ENCODE data around the gene ANAPC2.
A peak's percentile ranks its signal among the peaks of the same experiment; 100 is the strongest.

The ANAPC2 gene

DNA sequence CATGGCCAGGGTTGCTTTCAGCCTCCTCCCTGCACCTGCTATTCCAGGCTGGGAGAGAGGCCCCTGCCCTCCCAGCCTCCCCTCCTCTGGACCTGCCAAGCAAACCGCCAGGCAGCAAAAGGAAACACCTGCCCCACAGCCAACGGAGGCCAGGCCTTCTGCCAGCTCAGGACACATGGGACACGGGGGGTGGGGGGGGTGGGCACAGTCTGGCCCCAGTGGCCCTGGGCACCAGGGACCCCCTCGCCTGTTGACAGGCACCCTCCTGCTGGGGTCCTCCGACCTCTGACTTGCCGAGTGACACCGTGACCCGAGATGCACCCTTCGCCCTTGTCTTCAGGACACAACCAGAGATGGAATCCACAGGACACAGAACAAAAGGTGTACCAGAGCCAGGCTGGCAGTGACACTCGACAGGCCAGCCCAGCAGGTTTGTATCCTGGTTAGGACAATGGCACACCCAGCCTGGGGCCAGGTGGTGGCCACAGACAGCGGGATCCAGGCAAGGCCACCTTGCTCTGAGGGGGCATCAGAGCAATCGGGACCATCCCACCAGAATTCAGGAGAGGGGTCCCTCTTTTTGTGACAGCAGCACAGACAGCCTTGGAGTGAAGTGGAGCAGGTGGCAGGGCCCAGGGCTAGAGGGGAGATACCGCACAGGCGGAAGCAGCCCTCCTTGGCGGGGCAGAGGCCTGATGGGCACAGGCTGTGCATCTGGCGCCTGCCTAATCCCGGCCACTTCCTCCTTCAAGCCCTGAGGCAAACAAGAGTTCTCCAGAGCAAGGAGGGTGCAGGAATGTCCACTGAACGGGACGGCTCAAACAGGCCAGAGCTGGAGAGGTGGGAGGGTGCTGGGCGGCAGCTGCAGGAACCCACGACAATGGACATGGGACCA is 15.2 kb downstream of the ANAPC2 start:
- no peak for DNase-seq

DNA sequence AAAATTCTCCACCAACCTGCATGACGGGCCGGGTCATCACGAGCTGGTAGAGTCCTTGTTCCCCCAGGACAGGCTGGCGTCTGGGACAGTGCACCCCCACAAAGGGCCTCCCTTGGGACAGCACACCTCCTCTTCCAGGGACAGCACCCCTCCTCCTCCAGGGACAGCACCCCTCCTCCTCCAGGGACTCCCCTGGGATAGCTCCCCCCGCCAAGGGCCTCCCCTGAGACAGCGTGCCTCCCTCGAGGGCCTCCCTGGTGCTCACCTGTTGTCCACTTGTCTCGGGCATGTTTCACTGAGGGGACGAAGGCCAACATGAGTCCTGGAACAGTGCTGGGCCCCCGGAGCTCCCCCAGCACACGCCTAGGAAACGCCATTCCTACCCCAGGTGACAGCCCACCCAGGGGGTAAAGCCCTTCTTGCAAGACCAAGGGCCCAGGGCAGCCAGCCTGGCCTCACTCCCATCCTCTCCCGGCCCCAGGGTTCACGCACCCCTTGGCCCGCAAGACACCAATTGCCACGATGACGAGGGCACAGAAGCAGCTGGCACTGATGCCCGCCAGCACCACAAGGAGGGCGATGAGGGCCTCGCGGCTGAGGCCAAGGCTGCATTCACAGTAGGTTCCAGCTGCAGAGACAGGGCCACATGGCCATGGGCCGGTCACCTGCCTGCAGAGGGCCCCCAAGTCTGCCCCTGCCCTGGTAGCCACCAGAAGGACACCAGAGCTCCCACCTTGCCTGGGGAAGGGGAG is 17.0 kb downstream of the ANAPC2 start:
- no peak for DNase-seq

DNA sequence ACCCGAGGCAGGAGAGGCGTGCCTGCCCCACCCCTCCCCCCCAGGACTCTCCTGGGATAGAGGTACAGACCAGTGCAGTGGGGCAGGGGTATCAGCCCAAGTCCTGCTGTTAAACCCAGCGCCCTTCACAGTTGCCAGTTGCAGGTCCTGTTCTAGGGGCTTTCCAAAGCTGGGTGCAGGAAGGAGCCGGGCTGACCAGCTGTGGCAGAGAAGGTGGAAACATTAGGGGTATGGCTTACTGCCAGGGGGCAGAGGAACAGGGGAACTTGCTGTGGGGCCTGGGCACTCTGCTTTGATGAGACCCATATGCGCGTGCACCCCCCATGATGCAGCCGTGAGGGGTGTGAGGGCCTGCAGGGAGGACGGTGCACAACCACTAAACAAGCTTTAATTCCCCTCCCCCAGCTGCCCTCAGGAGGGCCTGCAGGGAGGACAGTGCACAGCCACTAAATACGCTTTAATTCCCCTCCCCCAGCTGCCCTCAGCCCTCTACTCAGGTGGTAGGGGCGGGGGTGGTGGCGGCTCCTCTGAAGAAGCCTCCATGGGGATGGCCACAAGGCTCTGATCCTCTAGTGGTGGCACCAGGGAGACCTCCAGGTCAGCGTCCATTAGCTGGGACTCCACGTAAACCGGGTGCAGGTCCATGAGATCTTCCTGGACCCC is 17.7 kb downstream of the ANAPC2 start:
- no peak for DNase-seq

DNA sequence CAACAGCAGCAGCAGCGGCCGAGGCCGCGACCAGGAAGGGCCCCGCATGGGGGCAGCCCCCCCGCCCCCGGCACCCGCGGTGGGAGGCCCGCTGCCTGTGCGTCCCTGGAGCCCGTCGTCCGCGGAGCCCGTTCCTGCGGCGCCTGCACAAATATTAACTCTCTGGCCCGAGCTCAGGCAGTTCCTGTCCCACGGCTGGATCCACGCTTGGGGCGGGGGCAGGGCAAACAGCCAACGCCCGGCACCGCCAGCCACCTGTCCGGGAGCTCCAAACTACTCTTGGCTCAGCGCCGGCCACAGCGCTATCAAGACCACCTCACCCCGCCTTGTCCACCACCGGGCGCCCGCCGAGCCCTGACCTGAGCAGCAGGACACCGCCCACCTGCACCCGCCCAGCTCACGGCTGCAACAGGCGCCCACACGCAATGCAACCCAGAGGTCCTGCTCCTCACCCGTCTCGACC is 18.4 kb downstream of the ANAPC2 start, which contains the start of gene LRRC26:
Gene LRRC26, minus strand, starts transcription at position 156 of the 463 bp plus-strand sequence. Its CDS starts 108 bp downstream, at position 48.
- DNase-seq, result no peak

DNA sequence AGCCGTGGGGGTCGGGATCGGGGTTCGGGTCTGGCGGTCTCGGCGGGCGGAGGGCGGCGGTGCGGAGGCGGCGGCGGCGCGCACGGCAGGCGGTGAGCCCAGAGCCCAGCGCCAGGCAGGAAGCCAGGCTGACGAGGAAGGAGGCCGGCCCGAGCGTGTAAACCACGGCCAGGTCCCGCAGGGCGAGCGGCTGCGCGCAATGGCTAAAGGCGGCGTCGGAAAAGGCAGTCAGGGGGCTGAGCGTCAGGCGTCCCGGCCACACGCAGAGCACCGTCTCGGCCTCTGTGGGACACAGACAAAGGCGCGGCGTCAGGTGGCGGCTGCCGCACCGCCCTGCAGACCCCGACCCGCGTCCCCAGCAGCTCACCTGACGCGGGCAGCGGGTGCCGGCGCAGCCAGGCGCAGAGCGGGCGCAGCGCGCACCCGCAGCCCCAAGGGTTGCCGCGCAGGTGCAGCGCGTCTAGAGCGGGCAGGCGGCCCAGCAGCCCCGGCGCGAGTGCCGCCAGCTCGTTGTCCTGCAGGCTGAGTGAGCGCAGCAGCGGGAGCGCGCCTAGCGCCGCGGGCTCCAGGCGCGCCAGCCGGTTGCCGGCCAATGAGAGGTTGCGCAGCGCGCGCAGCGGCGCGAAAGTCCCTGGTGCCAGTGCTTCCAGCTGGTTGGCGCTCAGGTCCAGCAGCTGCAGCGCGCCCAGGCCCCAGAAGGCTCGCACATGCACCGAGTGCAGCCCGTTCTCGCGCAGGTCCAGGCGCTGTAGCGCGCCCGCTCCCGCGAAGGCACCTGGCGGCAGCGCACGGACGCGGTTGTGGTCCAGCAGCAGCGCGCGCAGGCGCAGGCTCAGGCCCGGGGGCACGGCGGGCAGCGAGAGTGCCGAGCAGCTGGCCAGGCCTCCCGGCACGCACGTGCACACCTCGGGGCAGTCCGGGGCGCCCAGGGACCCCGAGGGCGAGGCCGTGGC is 19.2 kb downstream of the ANAPC2 start:
- DNase-seq, result peak; percentile 63

DNA sequence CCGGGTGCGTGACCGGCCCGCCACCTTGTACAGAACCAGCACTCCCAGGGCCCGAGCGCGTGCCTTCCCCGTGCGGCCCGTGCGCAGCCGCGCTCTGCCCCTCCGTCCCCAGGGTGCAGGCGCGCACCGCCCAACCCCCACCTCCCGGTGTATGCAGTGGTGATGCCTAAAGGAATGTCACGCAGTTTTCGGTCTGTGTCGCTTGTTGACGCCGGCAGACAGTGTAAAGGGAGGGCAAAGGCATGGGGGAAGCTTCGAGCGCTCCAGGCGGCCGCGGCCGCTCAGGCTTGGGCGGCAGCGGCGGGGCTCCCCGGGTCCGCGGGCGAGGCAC is 19.8 kb downstream of the ANAPC2 start:
- DNase-seq, result no peak

DNA sequence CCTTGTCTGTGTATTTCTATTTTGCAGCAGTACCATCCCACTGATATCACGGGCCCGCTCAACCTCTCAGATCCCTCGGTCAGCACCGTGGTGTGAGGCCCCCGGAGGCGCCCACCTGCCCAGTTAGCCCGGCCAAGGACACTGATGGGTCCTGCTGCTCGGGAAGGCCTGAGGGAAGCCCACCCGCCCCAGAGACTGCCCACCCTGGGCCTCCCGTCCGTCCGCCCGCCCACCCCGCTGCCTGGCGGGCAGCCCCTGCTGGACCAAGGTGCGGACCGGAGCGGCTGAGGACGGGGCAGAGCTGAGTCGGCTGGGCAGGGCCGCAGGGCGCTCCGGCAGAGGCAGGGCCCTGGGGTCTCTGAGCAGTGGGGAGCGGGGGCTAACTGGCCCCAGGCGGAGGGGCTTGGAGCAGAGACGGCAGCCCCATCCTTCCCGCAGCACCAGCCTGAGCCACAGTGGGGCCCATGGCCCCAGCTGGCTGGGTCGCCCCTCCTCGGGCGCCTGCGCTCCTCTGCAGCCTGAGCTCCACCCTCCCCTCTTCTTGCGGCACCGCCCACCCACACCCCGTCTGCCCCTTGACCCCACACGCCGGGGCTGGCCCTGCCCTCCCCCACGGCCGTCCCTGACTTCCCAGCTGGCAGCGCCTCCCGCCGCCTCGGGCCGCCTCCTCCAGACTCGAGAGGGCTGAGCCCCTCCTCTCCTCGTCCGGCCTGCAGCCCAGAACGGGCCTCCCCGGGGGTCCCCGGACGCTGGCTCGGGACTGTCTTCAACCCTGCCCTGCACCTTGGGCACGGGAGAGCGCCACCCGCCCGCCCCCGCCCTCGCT is 20.4 kb downstream of the ANAPC2 start:
- no peak for DNase-seq

DNA sequence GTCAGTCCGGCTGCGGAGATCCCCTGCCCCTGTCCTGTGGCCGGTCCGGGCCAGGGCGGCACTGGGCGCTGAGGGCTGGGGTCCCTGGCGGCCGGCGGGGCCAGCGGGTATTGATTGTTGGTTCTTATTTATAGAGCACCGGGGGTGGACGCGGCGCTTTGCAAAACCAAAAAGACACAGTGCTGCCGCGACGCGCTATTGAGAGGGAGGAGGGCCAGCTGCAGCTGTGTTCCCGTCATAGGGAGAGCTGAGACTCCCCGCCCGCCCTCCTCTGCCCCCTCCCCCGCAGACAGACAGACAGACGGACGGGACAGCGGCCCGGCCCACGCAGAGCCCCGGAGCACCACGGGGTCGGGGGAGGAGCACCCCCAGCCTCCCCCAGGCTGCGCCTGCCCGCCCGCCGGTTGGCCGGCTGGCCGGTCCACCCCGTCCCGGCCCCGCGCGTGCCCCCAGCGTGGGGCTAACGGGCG is 21.0 kb downstream of the ANAPC2 start:
- DNase-seq, result no peak

DNA sequence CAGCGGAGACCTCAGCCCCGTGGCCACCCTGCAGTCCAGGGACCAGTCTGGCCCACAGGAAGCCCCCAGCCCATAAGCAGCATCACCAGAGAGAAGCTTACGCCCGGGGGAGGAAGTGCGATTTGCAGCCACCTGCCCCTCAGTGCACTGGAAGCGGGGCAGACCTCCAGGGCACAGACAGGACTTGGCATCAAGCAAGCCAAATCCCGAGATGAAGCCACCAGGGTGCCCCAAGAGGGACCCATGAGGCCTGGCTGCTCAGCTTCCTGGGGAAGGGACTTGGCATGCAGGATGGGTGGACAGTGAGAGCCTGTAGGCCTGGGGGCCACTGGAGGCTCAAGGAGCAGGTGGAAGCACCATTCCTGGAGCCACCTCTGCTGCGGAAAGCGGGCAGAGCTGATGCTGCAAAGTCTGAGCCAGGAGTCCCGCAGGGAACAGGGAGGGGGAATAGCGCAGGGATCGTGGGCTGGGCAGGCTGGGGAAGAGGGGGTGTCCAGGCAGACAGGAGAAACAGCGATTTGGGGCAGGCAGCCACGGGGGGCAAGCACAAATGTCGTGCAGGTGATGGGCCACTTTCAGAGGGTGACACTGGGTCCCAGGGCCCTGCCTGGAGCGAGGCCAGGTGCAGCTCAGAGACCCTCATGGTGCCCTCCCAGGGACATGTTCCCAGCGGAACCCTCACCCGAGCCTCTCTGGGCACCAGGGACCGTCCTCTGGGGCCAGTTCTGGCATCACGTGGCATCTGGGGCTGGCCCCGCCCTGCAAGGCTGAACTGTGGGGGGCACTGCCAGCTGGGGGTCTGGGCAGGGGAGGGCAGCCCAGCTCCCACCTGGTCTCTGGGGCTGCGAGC is 21.8 kb downstream of the ANAPC2 start:
- no peak for DNase-seq

DNA sequence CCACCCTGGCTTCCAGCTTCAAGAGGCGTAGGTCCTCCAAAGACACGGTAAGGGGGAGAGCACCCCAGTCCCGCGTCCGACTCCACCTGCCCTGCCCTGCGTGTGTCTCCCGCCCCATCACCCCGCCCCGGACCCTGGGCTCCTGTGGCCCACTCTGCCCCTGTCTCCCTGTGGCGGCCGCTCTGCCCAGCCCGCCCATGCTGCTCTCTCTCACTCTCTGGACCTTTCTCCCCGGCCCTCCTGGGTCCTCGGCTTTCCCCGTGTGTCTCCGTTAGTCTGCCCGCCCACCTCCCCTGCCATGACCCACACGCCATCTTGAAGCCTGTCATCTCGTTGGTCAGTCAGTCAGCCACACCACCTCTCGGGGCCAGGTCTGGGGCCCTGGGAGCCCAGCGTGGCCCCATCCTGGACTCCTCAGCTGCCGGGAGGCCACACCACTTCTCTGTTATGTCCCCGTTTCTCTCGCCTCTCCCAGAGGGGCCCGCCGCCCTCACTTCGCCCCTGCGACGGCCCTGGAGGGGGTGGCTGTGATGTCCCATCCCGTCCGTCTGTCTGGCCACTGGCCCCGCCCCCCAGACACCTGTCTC is 23.0 kb downstream of the ANAPC2 start:
- no peak for DNase-seq

DNA sequence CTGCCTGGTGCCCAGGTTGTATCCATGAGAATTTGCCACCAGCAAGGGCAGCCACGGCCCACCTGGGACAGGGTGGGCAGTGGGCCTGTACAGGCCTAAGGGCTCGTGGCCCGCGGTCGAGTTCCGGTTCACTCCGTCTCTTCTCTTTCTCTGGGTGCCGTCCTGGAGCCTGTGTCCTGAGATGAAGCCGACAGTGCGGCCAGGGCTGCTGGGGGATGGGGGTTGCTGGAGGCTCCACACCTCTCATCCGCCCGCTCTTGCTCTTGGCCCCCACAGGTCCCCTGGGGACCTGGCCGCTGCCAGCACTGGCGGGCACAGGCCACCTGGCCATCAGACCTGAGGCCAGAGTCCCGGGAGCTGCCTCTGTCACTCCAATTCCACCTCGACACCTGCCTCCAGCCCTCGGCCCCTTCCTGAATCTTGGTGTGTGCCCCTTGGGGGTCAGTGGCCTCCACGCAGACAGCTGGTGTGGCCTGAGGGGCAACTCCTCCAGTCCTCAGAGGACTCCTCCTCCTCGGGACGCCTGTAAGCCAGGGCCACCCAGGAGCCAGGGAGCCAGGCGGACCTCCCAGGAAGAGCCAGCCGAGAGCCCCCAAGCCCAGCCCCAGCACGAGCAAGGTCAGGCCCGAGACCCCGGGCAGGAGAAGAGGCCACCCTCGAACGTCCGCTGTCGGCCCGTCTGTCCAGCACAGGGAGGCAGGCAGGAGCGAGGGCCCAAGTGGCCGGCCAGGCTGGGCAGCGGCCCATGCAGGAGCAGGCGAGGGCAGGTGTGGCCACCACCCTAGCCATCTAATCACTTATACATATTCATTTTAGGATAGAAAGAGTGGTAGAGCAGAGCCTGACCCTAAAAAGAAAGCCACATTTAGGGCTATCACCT is 23.8 kb downstream of the ANAPC2 start:
- DNase-seq, result no peak

DNA sequence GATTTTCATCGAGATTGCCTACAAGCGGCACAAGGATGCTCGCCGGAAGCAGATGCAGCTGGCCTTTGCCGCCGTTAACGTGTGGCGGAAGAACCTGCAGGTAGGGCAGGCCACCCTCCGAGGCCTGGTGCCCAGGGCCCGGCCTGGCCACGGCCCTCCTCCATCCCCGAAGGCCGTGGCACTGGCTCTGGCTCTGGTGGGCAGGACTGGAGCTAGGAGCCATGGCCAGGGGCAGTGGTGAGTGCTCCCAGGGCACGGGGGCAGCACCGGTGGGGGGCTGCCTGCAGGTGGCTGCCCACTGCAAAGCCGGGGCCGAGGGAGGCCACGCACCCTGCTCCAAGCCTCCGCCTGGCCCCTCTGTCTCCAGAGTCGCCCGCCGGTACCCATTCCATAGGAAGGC is 24.6 kb downstream of the ANAPC2 start:
- no peak for DNase-seq

DNA sequence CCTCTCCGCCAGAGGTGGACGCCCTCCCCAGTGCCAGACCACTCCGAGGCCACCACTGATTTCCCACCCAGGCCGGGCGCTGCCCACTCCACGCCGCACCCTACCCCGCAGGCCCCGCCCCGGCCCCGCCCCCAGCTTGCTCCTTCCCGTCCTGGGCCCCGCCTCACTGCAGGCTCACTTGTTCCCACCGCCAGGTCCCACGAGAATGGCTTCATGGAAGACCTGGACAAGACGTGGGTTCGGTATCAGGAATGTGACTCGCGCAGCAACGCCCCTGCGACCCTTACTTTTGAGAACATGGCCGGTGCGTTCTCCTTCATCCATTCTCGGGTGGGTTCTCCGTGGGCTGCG is 25.0 kb downstream of the ANAPC2 start:
- no peak for DNase-seq

DNA sequence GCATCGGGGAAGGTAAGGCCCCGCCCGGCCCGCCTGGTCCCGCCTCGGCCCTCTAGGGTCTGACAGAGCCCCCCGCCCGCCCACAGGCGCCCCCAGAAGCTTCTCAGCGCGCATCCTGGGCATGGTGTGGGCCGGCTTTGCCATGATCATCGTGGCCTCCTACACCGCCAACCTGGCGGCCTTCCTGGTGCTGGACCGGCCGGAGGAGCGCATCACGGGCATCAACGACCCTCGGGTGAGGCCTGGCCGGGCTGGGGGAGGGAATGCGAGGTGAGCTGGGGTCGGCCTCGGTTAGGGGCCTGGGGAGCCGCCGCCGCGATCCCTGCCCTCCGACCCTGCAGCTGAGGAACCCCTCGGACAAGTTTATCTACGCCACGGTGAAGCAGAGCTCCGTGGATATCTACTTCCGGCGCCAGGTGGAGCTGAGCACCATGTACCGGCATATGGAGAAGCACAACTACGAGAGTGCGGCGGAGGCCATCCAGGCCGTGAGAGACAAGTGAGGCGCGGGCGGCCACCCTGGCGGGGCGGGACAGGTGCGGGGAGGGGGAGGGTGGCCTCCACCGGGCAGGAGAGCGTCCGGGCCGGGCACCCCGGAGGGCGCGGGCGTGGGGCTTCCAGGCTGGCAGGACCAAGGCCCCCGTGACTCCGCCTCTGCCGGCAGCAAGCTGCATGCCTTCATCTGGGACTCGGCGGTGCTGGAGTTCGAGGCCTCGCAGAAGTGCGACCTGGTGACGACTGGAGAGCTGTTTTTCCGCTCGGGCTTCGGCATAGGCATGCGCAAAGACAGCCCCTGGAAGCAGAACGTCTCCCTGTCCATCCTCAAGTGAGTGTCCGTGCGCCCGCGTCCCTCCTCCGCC is 25.6 kb downstream of the ANAPC2 start:
- no peak for DNase-seq

DNA sequence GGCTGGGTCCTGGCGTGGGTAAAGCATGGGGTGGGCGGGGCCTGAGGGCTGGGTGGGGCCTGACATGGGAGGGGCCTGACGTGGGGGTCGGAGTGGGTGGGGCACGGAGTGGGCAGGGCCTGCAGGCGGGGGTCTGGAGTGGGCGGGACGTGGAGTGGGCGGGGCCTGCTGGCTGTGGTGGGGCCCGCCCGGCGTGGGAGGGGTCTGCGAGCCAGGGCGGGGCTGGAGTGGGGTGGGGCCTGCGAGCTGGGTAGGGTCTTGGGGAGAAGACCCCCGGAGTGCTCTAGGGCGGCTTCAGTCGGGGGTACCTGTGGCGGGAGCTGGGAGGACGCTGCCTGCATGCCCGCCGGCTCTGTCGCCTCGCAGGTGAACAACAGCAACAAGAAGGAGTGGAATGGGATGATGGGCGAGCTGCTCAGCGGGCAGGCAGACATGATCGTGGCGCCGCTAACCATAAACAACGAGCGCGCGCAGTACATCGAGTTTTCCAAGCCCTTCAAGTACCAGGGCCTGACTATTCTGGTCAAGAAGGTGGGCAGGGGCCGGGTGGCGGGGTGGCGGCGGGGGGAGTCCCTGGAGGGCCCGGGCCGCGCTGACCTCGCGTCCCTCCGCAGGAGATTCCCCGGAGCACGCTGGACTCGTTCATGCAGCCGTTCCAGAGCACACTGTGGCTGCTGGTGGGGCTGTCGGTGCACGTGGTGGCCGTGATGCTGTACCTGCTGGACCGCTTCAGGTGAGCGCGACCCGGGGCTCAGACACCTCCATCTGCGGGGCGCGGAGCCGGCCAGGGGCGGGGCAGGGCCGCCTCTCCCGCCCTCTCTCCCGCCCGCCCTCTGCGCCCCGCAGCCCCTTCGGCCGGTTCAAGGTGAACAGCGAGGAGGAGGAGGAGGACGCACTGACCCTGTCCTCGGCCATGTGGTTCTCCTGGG is 26.5 kb downstream of the ANAPC2 start:
- no peak for DNase-seq

DNA sequence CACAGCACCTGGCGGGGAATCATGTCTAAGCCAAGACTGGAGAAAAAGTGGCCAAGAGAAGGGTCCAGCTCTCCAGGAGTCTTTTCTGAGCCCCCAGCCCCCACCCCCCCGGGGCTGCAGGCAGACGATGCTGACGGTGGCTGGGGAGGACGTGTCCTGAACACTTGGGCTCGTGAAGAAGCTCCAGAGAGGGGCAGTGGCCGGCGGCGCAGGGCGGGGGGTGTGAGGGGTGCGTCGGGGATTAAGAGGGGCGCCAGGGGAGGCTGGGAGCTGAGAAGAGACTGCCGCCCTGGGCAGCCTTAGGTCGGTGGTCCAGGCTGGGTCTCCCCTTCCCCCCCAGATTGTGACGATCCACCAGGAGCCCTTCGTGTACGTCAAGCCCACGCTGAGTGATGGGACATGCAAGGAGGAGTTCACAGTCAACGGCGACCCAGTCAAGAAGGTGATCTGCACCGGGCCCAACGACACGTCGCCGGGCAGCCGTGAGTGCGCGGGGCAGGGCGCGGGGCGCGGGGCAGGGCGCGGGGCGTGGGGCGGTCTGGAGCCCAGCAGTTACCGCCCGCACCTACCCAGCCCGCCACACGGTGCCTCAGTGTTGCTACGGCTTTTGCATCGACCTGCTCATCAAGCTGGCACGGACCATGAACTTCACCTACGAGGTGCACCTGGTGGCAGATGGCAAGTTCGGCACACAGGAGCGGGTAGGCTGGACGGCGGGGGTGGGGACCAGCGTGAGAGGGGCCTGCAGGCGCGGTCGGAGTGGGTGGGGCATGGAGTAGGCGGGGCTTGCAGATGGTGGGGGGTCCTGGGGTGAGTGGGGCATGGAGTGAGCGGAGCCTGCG is 27.4 kb downstream of the ANAPC2 start:
- no peak for DNase-seq

All from DMS 273 treated with DMSO at 0.1 percent for 48 hours (cell line).